Hepatocyte (in vitro differentiated cells): ENCODE results near the gene SLC30A3. TPM values are rescaled to one million over a fixed set of nuclear protein-coding genes. Genes with fewer than 3 reads are reported as not detected.
A peak's percentile ranks its signal among the peaks of the same experiment; 100 is the strongest.
"Not testable (repeated sequence)": the region's sequence is repeated elsewhere in the genome, so short reads cannot be mapped to it uniquely, and the experiment has no call there.

Source experiments
- DNase-seq: peaks from one replicate; pipeline ENCODE4 v3.0.0-alpha.2; 2016; ENCODE audit warnings: low spot score
- H2AFZ ChIP-seq: fragments of 200-600 bp; sonication (generic); 2 replicates; pipeline ENCODE4 v1.6.0; 2016; ENCODE audit warnings: antibody characterized with exemption, mild to moderate bottlenecking
- H3K27ac ChIP-seq: fragments of 200-600 bp; sonication (generic); 2 replicates; pipeline ENCODE4 v1.5.1; 2016; ENCODE audit warnings: mild to moderate bottlenecking
- H3K27me3 ChIP-seq: fragments of 200-600 bp; sonication (generic); 2 replicates; pipeline ENCODE4 v1.6.1; 2016
- H3K36me3 ChIP-seq: fragments of 200-600 bp; sonication (generic); replicated peaks from 2 replicates; pipeline ENCODE4 v1.5.1; 2016; ENCODE audit warnings: low read depth; ENCODE audit not compliant: insufficient read depth
- H3K4me1 ChIP-seq: fragments of 200-600 bp; sonication (generic); 2 replicates; pipeline ENCODE4 v1.5.1; 2016; ENCODE audit warnings: mild to moderate bottlenecking, moderate library complexity; ENCODE audit not compliant: insufficient read depth
- H3K4me2 ChIP-seq: fragments of 200-600 bp; sonication (generic); 2 replicates; pipeline ENCODE4 v1.6.0; 2016
- H3K4me3 ChIP-seq: fragments of 200-600 bp; sonication (generic); 2 replicates; pipeline ENCODE4 v1.5.1; 2016; ENCODE audit warnings: mild to moderate bottlenecking
- H3K79me2 ChIP-seq: fragments of 200-600 bp; sonication (generic); 2 replicates; pipeline ENCODE4 v1.6.0; 2017; ENCODE audit warnings: mild to moderate bottlenecking
- H3K9me2 ChIP-seq: fragments of 200-600 bp; sonication (generic); replicated peaks from 2 replicates; pipeline ENCODE4 v1.6.0; 2017; ENCODE audit warnings: mild to moderate bottlenecking; ENCODE audit not compliant: insufficient read depth
- H3K9me3 ChIP-seq: fragments of 200-600 bp; sonication (generic); 2 replicates; pipeline ENCODE4 v1.5.1; 2016; ENCODE audit warnings: low read depth, mild to moderate bottlenecking
- H4K20me1 ChIP-seq: fragments of 200-600 bp; sonication (generic); 2 replicates; pipeline ENCODE4 v1.6.0; 2016; ENCODE audit warnings: mild to moderate bottlenecking; ENCODE audit not compliant: insufficient read depth, poor library complexity, severe bottlenecking
- CTCF ChIP-seq: fragments of 200-600 bp; sonication (generic); IDR thresholded peaks from 2 replicates; pipeline ENCODE4 v1.5.1; 2016; ENCODE audit warnings: antibody characterized with exemption, mild to moderate bottlenecking; ENCODE audit not compliant: poor library complexity
- EZH2 ChIP-seq: fragments of 200-600 bp; sonication (generic); IDR thresholded peaks from 2 replicates; pipeline ENCODE4 v1.6.1; 2016; ENCODE audit warnings: antibody characterized with exemption, mild to moderate bottlenecking, borderline replicate concordance
- EZH2phosphoT487 ChIP-seq: fragments of 200-600 bp; sonication (generic); IDR thresholded peaks from one replicate; pipeline ENCODE4 v1.6.1; 2018; ENCODE audit warnings: antibody characterized with exemption, mild to moderate bottlenecking, low read depth, moderate library complexity; ENCODE audit not compliant: unreplicated experiment, severe bottlenecking
- WGBS: methylation state at CpG from one replicate; pipeline ENCODE4 v1.1.6; 2016; ENCODE audit warnings: low lambda C conversion rate; ENCODE audit errors: missing lambda C conversion rate; 5-methylcytosine and 5-hydroxymethylcytosine counted together
- polyA plus RNA-seq: library from polyadenylated mRNA; unstranded; fragments of >200 nt; fragmentation: Nextera tagmentation; extraction: Ambion mirVana; gene quantifications from 2 replicates; pipeline ENCODE4 v1.2.1, GENCODE V29; 2016
- total RNA-seq: library from RNA; depleted of rRNA; stranded (reverse); fragments of >200 nt; gene quantifications from 2 replicates; pipeline ENCODE4 v1.2.3, GENCODE V29; 2014

SLC30A3 gene
- total and polyA plus RNA-seq, 2 experiments from 2014 or later, result 0.20 TPM; not detected in 1

- Histone ChIP-seq H3K36me3 (no peaks in the 10 kb centered on the region), H4K20me1 (no peaks in the 10 kb centered on the region), H2AFZ (no peak overlapping the region), H3K4me1 (peaks cover 5% of the 10 kb centered on the region), H3K4me3 (no peak overlapping the region), H3K9me2 (no peaks in the 10 kb centered on the region), H3K9me3 (no peaks in the 10 kb centered on the region), H3K27ac (no peak overlapping the region), H3K4me2 (no peak overlapping the region), H3K79me2 (no peaks in the 10 kb centered on the region), H3K27me3 (peaks cover 48% of the 10 kb centered on the region)
- 90% methylated on average over 13 of the region's 13 CpGs for WGBS
- no peak for DNase-seq
- no peak for TF ChIP-seq EZH2phosphoT487
- no peak for TF ChIP-seq EZH2
- TF ChIP-seq CTCF, result no peak
These were observed 41.8 kb upstream of the SLC30A3 start for GRCh38 chr2:27304488-27305240.

- Histone ChIP-seq H2AFZ (peak overlapping the region; percentile 24), H3K4me1 (peaks cover 5% of the 10 kb centered on the region), H3K27me3 (peaks cover 41% of the 10 kb centered on the region), H4K20me1 (no peaks in the 10 kb centered on the region), H3K4me3 (no peak overlapping the region), H3K4me2 (peak overlapping the region; percentile 71), H3K36me3 (no peaks in the 10 kb centered on the region), H3K9me3 (no peaks in the 10 kb centered on the region), H3K9me2 (no peaks in the 10 kb centered on the region), H3K27ac (no peak overlapping the region), H3K79me2 (no peaks in the 10 kb centered on the region)
- peak; percentile 90 for TF ChIP-seq CTCF
- TF ChIP-seq EZH2phosphoT487, result no peak
- TF ChIP-seq EZH2, result no peak
- peak; percentile 83 for DNase-seq
- WGBS, result 43% methylated on average over 25 of the region's 25 CpGs
These were observed 40.5 kb upstream of the SLC30A3 start for GRCh38 chr2:27303093-27304025.

GRCh38 chr2:27300606-27301005 is 37.8 kb upstream of the SLC30A3 start:
- not testable (repeated sequence) for H4K20me1 ChIP-seq, H3K9me3 ChIP-seq, H3K4me1 ChIP-seq, H3K27ac ChIP-seq, H2AFZ ChIP-seq, H3K36me3 ChIP-seq, DNase-seq, H3K4me3 ChIP-seq, H3K4me2 ChIP-seq, H3K79me2 ChIP-seq, H3K9me2 ChIP-seq
- WGBS, result 96% methylated on average over 4 of the region's 4 CpGs
- peaks cover 14% of the 10 kb centered on the region for H3K27me3 ChIP-seq
